Measurements from ENCODE around the gene RYR3.
"Not testable (repeated sequence)": the region's sequence is repeated elsewhere in the genome, so short reads cannot be mapped to it uniquely, and the experiment has no call there.

Gene RYR3

GRCh38 chr15:33516563-33516962, 205.8 kb downstream of the RYR3 start:
- no peak for DNase-seq

DNA sequence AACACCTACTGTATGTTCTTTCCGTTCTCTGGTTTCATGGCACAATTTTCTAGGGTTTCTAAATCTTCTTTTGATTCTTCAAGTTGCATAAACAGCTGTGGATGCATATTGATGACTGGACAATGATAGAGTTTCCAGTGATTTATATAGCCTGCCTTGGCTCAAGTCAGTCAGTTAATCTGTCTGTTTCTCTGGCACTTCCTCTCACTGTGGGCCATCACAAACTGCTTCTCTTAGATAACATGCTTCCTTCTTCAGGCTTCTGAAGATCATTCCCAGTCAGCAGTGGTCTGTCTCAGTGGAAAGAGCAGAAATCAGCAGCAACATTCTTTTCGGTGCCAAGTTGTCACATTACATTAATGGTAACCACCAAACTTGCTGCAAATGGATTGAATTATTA, 207.2 kb downstream of the RYR3 start:
- DNase-seq = no peak

DNA sequence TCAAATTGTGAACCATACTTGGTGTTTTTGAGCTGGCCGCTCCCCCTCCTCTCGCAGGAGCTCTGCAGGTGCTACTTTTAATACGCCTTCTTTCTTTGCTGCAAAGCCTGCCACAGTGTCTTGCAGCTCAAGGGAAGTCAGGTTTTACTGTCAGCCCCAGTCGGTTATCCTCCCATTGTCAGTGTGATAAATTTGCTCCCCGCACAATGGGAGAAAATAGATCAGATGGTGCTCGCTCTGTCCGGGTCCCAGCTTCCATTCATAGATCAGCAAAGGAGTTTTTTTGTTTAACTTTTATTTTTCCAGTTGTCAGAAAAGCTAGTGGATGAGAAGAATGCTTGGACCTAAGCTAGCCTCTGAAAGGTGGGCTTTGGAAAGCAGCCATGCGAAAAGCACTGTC, 207.7 kb downstream of the RYR3 start:
- DNase-seq = no peak

GRCh38 chr15:33524274-33524673, 213.5 kb downstream of the RYR3 start:
- no peak for DNase-seq

DNA sequence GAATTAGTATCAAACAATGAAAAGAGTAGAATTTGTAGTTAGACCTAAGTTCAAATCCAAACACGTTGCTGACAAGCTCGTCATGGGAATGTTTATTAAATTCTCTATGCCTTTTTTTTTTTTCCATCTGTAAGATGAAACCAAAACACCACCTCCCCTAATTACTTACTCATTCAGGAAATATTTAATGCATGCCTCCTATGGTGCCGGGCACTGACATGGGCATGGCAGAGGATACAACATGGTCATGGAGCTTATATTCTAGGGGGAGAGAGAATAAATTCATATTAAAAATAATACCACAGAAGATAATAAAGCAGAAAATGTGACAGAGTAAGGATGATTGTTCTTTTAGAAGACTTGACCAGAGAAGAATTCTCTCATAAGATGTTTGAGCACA, 215.8 kb downstream of the RYR3 start:
- no peak for DNase-seq

DNA sequence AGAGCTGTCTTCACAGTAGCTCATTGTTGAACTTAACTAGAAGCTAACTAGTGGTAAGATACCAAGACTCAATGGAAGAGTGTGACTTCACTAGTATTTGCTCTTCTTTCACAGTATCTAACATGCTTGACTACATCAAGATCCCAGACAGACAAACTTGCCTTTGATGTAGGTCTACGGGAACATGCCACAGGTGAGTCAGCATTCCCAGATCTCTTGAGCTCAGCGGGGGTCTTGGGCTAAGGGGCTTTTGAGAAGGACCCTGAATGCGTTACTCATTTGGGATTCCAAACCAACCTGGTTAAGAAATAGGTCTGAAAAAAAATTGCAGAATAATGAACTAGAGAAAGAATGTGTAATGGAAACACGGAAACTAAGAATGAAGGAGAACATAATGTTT, 222.4 kb downstream of the RYR3 start:
- no peak for DNase-seq

- DNase-seq = no peak
These were observed 223.9 kb downstream of the RYR3 start for GRCh38 chr15:33534642-33535041.

DNA sequence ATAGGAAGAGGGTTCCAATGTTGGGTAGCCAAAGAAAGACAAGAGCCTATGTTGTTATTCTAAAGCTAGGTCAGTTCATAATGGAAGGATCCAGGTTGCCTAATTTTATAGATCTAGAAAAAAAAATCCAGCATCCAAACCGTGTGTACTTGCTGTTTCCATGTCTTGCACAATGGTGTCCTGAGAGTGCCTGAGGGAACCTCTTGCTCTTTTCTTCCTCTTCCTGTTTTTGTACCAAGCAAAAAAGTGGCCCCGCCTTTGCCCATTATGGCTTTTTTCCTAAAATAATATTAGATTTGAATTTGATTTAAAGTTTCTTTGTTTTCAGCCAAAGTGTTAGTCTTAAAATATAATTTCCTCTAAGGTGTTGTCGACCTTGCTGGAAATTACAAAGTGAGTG, 224.4 kb downstream of the RYR3 start:
- no peak for DNase-seq

GRCh38 chr15:33539825-33540573, 229.2 kb downstream of the RYR3 start:
- no peak for DNase-seq

GRCh38 chr15:33543957-33544356, 233.2 kb downstream of the RYR3 start:
- DNase-seq = no peak

- DNase-seq = no peak
These were observed 235.1 kb downstream of the RYR3 start for GRCh38 chr15:33545866-33546265.

DNA sequence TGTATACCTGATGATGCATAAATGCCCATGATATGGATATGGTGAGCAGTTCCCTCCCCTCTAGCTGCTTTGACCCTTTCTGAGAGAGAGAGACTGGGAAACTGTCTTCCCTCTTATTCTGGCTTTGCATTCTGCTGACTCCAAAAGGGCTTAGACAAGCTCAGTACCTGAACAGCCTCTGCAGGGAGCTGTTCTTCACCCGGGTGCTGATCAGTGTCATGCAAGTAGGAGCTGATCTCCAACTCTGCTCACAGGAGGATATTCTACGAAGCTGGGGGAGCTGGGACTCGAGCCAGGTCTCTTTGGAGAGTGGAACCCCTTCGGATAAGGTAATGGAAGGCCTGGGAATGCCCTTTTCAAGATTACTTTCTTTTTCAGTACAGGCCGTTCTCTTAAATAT, 237.1 kb downstream of the RYR3 start:
- peak; percentile 18 for DNase-seq

DNA sequence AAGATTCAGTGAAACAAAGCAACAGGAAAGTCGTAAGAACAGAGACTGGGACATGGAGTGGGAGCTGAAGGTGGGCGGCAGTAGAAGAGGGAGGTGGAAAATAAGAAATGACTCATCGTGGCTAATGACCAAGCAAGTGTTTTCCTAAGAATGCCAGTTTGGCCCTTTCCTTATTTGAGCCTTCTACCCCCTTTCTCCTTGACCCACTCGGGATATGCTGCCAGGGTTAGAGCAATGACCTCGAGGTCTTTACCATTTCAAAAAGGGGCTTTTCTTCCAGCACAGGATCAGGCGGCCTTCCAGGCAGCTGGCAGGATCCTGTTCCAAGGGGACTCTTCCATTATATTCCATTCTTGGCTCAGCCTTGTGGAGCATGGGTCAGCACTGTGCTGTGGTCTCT, 241.1 kb downstream of the RYR3 start:
- DNase-seq = no peak

DNA sequence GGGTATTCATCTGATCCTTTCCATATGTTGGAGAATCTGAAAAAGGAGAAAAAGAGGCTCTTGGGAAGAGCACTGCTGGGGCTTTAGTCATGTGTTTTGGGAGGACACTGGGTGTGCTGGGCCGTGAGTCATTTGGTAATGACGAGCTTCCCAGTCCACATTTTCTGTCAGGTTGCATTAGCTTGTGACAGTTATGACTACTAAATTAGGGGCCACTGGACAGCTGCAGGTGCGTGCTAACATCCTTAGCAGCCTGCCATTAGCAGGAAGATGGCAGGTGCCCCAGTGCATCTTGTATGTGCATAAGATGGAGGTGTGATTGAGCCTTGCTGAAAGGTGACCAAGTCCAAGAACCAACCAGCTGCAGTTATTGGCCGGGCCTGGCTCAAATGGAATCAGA, 242.4 kb downstream of the RYR3 start:
- no peak for DNase-seq

DNA sequence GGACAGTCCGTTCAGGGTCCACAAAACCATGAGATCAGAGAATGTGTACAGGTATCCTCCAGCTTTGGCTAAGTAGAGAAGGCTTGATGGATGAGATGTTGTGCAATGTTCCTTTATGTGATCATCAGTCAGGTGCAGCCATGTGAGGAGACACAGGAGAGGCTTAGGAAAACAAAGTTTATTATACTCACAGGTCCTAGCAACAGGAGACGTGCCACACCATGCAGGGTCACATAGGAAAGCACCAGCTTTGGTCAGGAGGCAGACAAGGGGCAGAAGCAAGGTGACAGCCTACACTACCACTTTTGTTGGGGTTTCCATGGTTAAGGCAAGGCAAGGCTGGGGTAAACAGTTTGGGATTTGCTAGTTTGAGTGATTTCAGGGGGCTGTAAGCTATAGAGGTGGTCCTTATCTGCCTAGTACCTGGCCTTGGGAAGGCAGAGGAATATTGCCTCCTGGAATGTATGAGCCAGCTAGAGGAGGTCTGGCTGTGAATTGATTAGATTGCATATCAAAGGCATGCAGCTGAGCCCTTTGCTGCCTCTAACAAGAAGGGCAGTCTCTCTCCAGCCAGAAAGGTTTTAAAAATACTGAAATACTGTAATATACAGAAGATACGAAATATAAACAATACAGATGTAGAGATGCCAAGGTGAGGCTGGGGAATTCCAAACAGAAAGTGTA, 248.6 kb downstream of the RYR3 start:
- DNase-seq = no peak

DNA sequence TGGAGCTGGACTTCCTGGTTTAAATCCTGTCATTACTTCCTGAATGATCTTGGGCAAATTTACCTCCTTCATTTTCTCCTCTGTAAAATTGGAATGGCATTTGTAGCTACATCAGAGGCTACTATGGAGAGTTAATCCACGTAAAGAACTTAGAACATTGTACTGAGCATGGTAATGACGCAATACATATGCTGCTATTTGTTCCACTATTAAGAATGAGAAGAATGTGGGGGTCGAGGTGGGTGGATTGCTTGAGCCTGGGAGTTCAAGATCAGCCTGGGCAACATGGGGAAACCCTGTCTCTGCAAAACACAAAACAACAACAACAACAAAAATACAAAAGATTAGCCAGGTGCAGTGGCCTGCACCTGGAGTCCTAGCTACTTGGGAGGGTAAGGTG, 250.6 kb downstream of the RYR3 start:
- DNase-seq = no peak

GRCh38 chr15:33561967-33562366, 251.2 kb downstream of the RYR3 start:
- no peak for DNase-seq

GRCh38 chr15:33565094-33565493, 254.3 kb downstream of the RYR3 start:
- no peak for DNase-seq

DNA sequence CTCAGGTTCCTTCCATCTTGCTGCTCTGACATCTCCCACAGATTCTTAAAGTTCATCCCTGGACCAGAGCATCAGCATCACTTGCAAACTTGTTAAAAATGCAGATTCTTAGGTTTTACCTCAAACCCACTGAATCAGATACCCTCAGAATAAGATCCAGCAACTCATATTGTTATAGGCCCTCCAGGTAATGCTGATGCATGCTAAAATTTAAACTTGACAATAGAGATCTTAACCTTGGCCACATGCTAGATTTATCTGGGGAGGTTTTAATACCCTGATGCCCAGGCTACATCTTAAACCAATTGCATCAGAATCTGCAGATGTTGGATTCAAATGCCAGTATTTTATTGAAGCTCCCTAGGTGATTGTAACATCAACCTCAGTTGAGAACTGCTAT, 256.9 kb downstream of the RYR3 start:
- no peak for DNase-seq

DNA sequence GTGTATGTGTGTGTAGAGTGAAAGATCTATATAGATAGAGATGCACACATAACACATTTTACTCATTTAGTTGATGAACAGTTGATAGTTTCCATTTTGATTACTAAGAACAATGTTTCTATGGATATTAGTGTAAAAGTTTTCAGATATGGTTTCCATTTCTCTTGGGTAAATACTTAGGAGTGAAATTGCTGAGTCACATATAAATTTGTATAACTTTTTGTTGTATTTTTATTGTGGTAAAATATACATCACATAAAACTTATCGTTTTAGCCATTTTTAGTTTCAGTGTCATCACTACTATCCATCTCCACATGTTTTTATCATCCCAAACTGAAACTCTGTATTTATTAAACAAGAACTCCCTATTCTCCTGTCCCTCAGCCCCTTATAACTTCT, 258.3 kb downstream of the RYR3 start:
- no peak for DNase-seq

- DNase-seq = not testable (repeated sequence)
These were observed 267.1 kb downstream of the RYR3 start for GRCh38 chr15:33577911-33578310.

- DNase-seq = no peak
These were observed 269.8 kb downstream of the RYR3 start for GRCh38 chr15:33580526-33580925.

- no peak for DNase-seq
These were observed 270.3 kb downstream of the RYR3 start for GRCh38 chr15:33581032-33581431.

DNA sequence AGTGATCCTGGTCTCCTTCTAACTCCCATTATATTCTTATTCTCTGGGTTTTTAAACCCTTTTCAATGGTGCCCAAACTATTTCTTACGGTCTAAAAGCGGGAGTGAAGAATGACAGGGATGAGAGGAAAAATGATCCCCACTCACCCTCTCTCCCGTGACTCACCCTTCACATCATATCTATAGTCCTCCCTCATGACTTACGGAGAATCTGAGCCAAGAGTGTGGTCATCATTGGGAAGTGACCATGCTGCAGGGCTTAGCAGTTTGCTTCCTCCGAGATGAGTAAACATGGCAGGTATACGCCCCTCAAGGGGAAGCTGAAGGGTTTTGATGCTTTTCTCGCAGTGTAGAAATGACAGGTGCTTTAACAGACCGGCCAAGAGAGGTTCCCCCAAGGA, 274.0 kb downstream of the RYR3 start:
- no peak for DNase-seq
